Body of pancreas (tissue), 4 donors: ENCODE data around the gene EDN2. TPM values are rescaled to one million over a fixed set of nuclear protein-coding genes. Genes with fewer than 3 reads are reported as not detected.

Experiments
- ATAC-seq: fragments of 150-250 bp; one replicate; pipeline ENCODE4 v1.9.1; 2016
- DNase-seq, 4 donors: peaks; one replicate each; pipeline ENCODE4 v3.0.0-alpha.2; 2019
- H3K27ac ChIP-seq, 4 donors: fragments of 200-600 bp; sonication (generic); 1 replicate in 3 of 4; 2 replicates in 1 of 4; pipeline versions ENCODE4 v1.5.1 to v1.6.1; 2016 to 2019; ENCODE audit warnings: mild to moderate bottlenecking in 1 of 4, mixed read lengths in 1 of 4, moderate library complexity in 1 of 4
- H3K27me3 ChIP-seq, 2 donors: fragments of 200-600 bp; sonication (generic); one replicate each; pipeline ENCODE4 v1.6.0; 2016; ENCODE audit warnings: mild to moderate bottlenecking in 1 of 2
- H3K36me3 ChIP-seq, 2 donors: fragments of 200-600 bp; sonication (generic); replicated peaks in 1 of 2; 2 replicates each; pipeline ENCODE4 v1.5.1; 2016; ENCODE audit warnings: low read depth in 2 of 2; ENCODE audit not compliant: insufficient read depth in 1 of 2
- H3K4me1 ChIP-seq: fragments of 200-600 bp; sonication (generic); one replicate; pipeline ENCODE4 v1.6.0; 2016
- H3K4me3 ChIP-seq, 2 donors: fragments of 200-600 bp; sonication (generic); 1 replicate in 1 of 2; 2 replicates in 1 of 2; pipeline ENCODE4 v1.5.1; 2016 to 2019
- H3K9me3 ChIP-seq, 3 donors: fragments of 200-600 bp; sonication (generic); 1 replicate in 2 of 3; 2 replicates in 1 of 3; pipeline ENCODE4 v1.5.1; 2016
- CTCF ChIP-seq, 7 experiments: fragments of 450-650 bp in 4 of 7; fragments of 200-600 bp in 3 of 7; sonication (generic) in 3 of 7; IDR thresholded peaks; one replicate each; pipeline ENCODE4 v1.5.1; 2016 to 2019; ENCODE audit warnings: antibody characterized with exemption in 7 of 7
- POLR2A ChIP-seq, 3 donors: fragments of 450-650 bp; IDR thresholded peaks; one replicate each; pipeline ENCODE4 v1.6.1; 2016; ENCODE audit warnings: antibody characterized with exemption in 3 of 3, mild to moderate bottlenecking in 2 of 3
- WGBS, 2 donors: methylation state at CpG; one replicate each; pipeline ENCODE4 v1.1.5; 2017; 5-methylcytosine and 5-hydroxymethylcytosine counted together
- intact Hi-C: fragments of 100-400 bp; cut with DNase I; formaldehyde crosslinking; loops from one replicate; pipeline ENCODE4 v1.15.1; 2023
- total RNA-seq, 2 donors: library from RNA; depleted of rRNA; stranded (reverse); fragments of >200 nt; gene quantifications; one replicate each; pipeline ENCODE4 v1.1.0, GENCODE V29; 2016

The EDN2 gene
- total RNA-seq, 2 donors from 2014 or later = 3.6 TPM

- Histone ChIP-seq H3K27ac (peak overlapping the region; percentile 29 to 86 (median 82)), H3K27me3 (no peaks in the 10 kb centered on the region)
- DNase-seq = peak; percentile 86 to 94 (median 90)
Measured at GRCh38 chr1:41476807-41477361, 7.6 kb downstream of the EDN2 start.

GRCh38 chr1:41475859-41476567 is 8.5 kb downstream of the EDN2 start:
- ATAC-seq (peak; percentile 19), DNase-seq (no peak)
- H3K27ac ChIP-seq = peak overlapping the region; percentile 53 to 86 (median 82)
- H3K4me1 ChIP-seq = peaks cover 49% of the 10 kb centered on the region
- TF ChIP-seq POLR2A (IDR thresholded peaks at IDR 0.05) (no peak), CTCF (IDR thresholded peaks at IDR 0.05) (no peak)
- no peak overlapping the region for H3K4me3 ChIP-seq
- no peaks in the 10 kb centered on the region for H3K9me3 ChIP-seq
- WGBS, 2 donors = 43 to 52% methylated on average over 8 of the region's 8 CpGs
- no peaks in the 10 kb centered on the region for H3K27me3 ChIP-seq
- H3K36me3 ChIP-seq = no peaks in the 10 kb centered on the region
- intact Hi-C loops = no loop called here

More at GRCh38 chr1:41476807-41477361, 7.6 kb downstream of the EDN2 start:
- peaks cover 57% of the 10 kb centered on the region for H3K4me1 ChIP-seq
- ATAC-seq = peak; percentile 82
- no peak overlapping the region for H3K4me3 ChIP-seq
- intact Hi-C loops = no loop called here
- TF ChIP-seq POLR2A (IDR thresholded peaks at IDR 0.05) = peak in 1 of 3 donors; percentile 7
- TF ChIP-seq CTCF (IDR thresholded peaks at IDR 0.05) = no peak
- 43 to 52% methylated on average over 9 to 11 of the region's 11 CpGs for WGBS, 2 donors
- H3K36me3 ChIP-seq = no peaks in the 10 kb centered on the region
- H3K9me3 ChIP-seq = no peaks in the 10 kb centered on the region

DNA sequence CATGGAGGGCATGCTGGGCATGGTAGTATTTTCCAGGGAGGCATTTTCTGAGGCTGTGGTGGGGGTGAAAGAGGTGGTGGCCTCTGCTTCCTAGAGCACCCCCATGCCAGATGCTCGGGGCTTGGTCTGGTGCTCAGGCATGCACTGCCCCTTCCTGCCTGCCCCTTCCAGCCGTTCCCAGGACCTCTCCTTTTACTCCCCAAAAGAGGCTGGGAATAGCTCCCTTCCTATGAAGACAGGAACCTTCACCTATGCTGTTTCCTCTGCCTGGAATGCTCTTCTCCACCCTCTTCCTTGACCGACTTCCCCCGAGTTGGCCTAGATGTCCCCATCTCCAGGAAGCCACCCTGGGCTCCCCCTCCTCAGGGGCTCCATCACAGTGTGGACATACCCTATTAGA is 9.1 kb downstream of the EDN2 start:
- ATAC-seq (no peak), DNase-seq (no peak)
- TF ChIP-seq CTCF (IDR thresholded peaks at IDR 0.05) = no peak
- TF ChIP-seq POLR2A (IDR thresholded peaks at IDR 0.05) = no peak
- H3K27me3 ChIP-seq = no peaks in the 10 kb centered on the region
- intact Hi-C loops = no loop called here
- WGBS, 2 donors = 66 to 77% methylated on average over 4 of the region's 4 CpGs
- H3K36me3 ChIP-seq = no peaks in the 10 kb centered on the region
- H3K27ac ChIP-seq = peak overlapping the region; percentile 53 to 86 (median 82)
- peaks cover 49% of the 10 kb centered on the region for H3K4me1 ChIP-seq
- H3K9me3 ChIP-seq = no peaks in the 10 kb centered on the region
- H3K4me3 ChIP-seq = no peak overlapping the region

GRCh38 chr1:41474490-41475271 is 9.8 kb downstream of the EDN2 start:
- H3K27me3 ChIP-seq = no peaks in the 10 kb centered on the region
- no peaks in the 10 kb centered on the region for H3K36me3 ChIP-seq
- TF ChIP-seq POLR2A (IDR thresholded peaks at IDR 0.05) (peak in 1 of 3 donors; percentile 8), CTCF (IDR thresholded peaks at IDR 0.05) (no peak)
- WGBS, 2 donors = 29 to 52% methylated on average over 8 to 15 of the region's 17 CpGs
- peaks cover 49% of the 10 kb centered on the region for H3K4me1 ChIP-seq
- DNase-seq = peak; percentile 61 to 83 (median 80)
- no peak overlapping the region for H3K4me3 ChIP-seq
- no peaks in the 10 kb centered on the region for H3K9me3 ChIP-seq
- H3K27ac ChIP-seq = peak overlapping the region; percentile 53 to 86 (median 82)
- intact Hi-C loops = no loop called here
- peak; percentile 66 for ATAC-seq
